Cortex of kidney (tissue), 1 donor: Measurements from ENCODE around the gene VCL.
"Not testable (repeated sequence)": the region's sequence is repeated elsewhere in the genome, so short reads cannot be mapped to it uniquely, and the experiment has no call there.

ENCODE experiments used
- DNase-seq: peaks from one replicate; lab custom pipeline; 2025; lab: John Stamatoyannopoulos, UW

VCL gene

DNA sequence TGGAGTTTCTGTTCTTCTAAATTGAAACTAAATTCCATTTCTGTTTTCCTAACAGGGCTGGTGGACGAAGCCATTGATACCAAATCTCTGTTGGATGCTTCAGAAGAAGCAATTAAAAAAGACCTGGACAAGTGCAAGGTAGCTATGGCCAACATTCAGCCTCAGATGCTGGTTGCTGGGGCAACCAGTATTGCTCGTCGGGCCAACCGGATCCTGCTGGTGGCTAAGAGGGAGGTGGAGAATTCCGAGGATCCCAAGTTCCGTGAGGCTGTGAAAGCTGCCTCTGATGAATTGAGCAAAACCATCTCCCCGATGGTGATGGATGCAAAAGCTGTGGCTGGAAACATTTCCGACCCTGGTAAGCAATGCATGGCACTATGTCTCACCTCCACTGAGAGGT is 107.1 kb downstream of the VCL start:
- no peak for DNase-seq

DNA sequence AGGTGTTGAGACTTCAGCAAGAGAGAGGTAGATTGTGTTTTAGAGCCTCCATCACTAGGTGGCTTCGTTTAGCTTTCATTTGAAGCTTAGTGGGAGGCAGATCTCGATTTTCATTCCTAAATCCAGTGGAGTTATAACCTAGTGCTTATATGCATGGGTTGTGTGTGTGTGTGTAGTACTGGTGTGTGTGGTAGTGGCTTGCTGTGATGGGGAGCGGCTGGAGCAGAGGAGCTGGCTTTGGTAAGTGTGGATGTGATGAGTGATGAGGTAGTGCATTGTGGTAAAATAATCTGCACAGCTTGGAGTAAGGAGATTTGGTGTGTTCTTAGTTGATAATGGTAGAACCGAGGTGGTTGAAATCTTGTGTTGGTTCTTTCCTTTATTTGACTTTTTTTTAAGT is 109.5 kb downstream of the VCL start:
- no peak for DNase-seq

DNA sequence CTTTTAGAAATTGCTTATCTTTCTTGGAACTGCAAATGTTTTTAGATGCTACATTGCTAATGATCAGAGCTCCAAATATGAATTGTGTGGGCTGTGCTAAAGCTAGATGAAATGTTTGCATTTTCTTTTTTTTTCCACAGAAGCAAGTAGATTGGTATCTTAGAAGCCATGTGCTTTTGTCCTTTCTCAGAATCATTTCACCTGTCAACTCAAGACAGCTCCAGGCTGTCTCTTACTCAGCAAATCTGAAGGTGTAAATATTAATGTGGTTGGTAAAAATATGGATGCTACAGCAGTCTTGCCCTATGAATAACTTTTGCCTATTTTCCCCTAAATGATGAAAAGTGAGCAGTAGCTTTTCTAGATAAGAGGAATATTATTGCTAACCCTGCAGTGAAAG is 111.5 kb downstream of the VCL start:
- no peak for DNase-seq

DNA sequence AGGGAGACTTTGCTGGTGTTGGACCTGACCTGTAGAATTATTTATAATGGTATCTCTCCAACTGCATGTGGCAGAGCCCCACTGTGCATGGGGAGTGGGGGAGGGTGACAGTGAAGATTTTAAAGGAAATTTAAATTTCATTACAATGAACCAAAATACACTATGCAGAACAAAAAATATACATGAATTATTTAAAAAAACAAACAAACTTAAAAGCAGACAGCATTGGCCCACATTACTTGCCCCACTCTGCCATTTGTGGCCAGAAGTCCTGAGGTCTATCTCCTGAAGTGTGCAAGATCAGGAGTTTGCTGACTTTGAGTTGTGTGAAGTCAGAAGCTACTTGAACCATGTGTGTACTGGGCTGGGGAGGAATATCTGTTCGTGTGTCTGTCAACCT is 112.2 kb downstream of the VCL start:
- DNase-seq = no peak

DNA sequence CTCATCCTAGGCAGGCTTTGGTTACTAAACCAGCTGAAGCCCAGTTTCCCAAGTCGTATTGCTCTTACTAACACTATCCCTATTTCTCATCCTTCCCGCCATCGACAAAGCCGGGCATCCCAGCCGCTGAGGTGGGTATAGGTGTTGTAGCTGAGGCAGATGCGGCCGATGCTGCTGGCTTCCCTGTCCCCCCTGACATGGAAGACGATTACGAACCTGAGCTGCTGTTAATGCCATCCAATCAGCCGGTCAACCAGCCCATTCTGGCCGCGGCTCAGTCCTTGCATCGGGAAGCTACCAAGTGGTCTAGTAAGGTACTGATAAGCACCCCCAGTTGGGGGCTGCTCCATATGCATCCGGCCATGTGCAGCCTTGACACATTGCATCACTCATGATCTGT is 113.9 kb downstream of the VCL start:
- no peak for DNase-seq

DNA sequence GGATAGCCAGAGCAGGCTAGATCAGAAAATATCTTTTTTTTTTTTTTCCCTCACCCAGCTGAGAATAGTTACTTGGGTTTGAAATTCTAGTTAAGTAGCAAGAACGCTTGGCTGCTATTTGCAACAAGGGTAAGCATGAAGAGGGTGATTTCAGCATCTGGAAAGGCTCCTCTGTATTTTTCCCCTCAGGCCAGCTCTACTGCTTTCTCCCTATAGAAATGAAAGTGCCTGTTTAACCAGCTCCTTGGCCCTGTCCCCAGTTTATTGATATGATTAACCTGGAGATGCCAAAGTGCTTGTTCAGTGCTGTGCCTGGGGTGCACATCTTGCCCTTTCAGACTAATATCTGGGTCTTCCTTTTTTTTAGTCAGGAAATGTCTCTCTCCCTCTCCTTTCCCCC is 115.6 kb downstream of the VCL start:
- no peak for DNase-seq

DNA sequence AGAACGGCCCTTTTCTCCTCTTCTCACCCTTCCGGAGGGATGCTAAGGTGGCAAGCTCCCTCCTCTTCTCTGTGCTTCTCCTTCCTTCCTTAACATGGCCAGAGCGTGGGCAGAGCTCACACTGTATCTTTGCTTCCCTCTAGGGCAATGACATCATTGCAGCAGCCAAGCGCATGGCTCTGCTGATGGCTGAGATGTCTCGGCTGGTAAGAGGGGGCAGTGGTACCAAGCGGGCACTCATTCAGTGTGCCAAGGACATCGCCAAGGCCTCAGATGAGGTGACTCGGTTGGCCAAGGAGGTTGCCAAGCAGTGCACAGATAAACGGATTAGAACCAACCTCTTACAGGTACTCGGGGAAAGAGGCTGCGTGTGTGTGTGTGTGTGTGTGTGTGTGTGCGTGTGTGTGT is 116.1 kb downstream of the VCL start:
- no peak for DNase-seq

DNA sequence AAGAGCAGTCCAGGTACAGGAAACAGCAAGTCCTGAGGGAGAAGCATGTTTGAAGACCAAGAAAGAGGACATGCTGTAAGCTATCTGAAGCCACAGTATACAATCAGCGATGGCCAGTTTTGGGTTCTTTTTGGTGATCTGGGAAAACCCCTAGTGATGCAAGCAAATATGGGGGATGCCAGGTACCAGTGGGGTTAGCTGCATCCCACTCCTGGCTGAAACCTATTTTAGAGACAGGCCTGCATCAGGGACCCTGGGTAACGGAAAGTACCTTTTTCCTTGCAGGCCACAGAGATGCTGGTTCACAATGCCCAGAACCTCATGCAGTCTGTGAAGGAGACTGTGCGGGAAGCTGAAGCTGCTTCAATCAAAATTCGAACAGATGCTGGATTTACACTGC is 119.8 kb downstream of the VCL start:
- DNase-seq = no peak

DNA sequence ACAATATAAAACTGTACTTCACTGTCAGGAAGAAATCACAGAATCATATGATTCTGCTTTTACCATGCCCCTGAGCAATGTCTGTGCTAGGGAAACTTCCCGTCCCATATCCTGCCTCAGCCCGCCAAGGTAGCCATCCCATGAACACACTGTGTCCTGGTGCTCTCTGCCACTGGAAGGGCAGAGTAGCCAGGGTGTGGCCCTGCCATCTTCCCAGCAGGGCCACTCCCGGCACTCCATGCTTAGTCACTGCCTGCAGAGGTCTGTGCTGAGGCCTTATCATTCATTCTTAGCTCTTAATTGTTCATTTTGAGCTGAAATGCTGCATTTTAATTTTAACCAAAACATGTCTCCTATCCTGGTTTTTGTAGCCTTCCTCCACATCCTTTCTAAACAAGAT is 120.9 kb downstream of the VCL start:
- no peak for DNase-seq

DNA sequence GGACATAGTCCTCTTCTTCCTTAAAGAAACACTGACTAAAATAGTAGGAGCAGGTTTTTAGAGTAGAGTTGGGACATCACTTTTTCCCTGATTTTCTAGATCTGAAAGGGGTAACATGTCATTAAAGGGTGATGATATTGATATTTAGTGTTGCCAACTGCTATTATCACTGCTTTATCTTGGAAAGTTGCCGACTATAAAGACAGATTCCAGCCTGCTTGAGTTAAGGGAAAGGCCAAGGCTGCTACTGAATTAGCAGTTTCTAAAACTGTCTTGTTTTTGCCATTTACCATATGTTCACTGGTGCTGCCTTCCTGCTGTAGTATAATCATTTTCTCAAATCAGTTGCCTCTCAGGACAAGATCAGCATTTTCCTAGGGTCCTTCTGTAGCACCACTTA is 123.0 kb downstream of the VCL start:
- DNase-seq = no peak

DNA sequence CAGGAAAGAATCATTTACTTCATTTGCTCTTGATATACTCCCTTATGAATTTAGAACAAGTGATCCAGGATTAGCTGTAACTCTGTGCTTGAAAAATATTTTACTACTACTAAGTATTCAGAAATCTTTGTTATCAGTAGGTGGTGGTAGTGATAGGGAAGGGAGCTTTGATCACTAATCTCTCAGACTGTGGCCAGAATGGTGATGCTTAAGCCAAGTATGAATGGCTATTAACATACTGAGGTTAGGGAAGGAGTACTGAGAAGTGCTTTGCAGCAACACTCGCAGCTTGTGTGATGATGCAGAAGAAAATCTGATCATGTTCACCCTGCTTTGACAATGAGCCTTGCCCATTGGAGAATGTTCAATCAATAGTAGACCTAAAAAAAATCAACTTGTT is 123.5 kb downstream of the VCL start:
- DNase-seq = no peak

DNA sequence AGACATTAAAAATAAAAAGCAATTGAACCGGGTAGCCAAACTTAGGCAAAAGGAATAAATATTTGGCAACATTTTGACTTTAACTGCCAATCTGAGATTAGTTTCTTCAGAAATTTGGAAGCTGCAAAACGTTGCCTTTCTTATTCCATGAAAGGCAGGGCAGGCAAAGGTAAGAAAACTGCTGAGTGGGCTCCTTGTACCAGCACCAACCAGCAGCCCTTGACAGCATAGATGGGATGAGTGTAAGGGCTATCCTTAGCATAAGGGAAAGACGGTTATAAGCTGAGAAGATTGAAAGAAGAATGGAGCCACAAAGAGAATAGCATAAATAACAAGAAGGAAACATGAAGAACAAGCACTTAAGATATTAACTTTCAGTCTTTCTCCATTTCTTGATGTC is 124.1 kb downstream of the VCL start:
- no peak for DNase-seq

DNA sequence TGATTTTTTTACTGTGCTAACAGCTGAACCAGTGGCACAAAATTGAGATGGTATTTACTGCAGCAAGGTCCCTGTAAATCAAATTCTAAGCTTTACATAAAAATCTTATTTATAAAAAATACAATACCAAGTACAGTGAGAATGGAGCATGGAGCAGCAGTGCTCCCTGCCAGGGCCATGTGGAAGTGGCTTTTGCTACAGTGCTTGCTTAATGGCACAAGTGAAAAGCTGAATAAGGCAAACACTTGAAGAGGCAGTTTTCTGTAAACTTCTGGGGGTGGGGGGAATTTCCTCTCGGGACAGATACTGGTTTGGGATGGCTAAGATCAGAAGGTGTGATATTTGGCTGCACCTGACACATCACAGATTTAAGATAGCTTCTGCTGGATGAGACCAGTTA is 125.2 kb downstream of the VCL start:
- no peak for DNase-seq

DNA sequence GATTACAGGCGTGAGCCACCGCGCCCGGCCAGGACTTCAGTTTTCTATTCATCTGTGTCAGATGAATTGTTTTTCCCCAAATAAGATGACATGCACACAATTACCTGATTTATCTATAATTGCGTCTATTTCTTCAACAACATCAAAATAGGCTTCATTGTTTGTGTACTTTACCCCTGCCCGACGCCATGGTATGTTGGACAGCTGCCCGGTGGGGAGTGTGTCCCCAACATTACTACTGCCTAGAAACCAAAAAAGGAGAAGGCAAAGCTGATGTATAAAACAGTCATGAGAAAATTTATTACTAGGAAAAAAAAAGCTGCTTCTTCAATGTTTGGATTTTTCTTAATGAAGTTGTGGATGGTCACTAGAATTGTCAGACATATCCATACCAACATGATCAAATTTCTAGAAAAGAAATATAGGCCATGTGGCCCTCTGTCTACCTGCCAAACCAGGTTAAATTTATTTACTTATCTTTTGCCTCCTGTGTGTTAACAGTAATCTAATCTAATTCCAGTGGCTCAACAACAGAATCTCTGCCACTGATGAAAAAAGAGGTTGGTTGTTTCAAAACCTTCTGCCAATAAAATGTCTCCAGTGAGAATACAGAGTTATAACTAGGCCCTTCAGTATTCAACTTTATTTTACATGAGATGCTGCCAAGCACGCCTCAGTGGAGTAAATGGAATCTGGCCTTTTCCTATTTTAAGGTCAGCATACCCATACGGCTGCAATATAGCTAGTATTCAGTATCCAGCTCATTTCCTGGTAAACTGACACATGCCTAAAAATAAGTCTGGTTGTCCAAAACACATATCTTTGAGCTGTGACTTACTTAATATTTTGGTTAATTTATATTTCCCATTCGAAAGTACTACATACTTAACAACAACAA is 136.3 kb downstream of the VCL start:
- DNase-seq = no peak

DNA sequence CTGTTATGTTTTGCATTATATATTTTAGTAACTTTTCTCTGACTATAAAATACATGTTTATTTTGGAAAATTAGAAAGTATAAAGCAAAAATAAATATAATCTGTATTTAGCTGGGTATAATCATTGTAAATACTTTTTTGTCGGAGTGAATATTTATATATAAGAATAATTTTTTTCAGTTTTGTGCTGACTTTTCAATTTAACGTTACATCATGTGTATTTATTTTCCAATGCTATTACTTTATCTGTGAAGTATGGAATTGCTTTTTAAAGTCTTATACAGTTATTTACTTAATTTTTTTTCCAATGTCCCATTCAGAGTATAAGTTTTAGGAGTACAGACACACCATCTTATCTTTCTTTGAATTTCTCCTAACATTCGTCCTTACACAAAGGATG is 137.5 kb downstream of the VCL start:
- DNase-seq = no peak

DNA sequence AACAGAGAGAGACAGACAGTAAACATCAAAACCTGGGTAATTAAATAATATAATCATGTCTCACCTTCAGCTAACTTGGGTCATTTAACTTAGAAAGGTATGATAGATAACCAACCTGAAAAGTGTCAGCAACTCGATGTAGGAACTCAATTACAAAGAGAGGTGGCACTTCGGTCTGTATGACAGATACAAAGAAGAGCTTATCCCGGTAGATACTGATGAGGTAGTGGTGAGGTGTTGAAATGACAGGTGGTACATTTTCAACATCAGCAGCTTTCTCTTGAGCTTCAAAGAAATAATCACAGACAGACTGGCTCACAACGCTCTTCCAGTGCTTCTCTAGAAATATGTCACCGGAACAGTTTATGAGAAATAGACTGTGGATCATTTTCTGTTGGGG is 140.1 kb downstream of the VCL start:
- no peak for DNase-seq

DNA sequence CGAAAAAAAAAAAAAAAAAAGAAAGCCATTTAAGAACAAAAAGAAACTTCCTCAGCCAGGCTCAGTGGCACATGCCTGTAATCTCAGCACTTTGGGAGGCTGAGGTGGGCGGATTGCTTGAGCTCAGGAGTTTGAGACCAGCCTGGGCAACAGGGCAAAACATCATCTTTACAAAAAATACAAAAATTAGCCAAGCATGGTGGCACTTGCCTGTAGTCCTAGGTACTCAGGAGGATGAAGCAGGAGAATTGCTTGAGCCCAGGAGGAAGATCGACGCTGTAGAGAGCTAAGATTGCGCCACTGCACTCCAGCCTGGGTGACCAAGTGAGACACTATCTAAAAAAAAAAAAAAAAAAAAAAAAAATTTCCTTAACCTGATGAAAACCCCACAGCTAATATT is 140.7 kb downstream of the VCL start:
- DNase-seq = not testable (repeated sequence)

DNA sequence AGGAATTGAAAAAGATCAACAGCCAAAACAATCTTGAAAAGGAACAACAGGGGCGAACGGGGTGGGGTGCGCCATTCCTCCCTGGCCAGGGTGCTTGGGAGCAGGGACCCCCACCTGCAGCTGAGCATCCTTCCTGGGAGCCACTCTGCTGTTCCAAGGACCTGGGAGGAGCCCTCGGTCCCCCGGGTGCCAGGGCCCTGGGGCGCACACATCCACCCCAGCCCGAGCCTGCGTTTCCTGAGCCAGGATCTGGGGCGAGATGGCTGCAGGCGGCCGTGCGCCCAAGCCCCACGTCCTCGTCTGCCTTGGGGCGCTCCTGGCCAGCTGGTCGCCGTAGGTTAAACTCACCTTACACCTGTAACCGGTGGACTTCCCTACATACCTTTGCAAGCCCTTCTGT is 142.1 kb downstream of the VCL start:
- DNase-seq = no peak

DNA sequence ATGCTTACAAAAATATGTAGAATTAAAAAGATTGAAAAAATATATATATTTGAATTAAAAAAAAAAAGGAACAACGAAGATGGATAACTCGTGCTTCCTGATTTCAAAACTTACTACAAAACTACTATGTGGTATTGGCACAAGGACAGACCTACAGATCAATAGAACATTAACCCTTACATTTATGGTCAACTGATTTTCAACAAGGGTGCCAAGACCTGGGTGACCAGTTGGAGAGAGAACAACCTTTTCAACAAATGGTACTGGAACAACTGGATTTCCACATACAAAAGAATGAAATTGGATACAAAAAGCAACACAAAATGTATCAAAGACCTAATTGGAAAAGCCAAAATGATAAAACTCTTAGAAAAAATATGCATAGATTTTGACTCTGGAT is 142.6 kb downstream of the VCL start:
- no peak for DNase-seq

DNA sequence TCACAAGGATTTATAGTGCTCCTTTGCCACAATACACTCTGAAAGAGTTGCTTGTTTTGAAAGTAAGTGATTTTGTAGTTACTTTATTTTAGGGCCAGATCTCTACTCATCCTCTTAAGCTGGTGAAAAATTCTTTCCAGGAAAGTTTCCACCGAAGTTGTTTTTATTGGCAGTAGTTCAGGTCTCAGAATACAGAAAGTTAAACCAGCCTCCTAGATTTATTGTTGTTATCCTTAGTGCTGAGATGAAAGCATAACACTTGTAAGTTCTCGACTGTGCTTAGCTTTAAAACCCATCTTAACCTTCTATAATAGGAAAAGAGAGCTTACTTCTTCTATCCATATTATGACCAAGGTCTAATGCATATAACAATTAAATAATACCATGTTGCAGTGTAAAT is 147.2 kb downstream of the VCL start:
- DNase-seq = no peak

DNA sequence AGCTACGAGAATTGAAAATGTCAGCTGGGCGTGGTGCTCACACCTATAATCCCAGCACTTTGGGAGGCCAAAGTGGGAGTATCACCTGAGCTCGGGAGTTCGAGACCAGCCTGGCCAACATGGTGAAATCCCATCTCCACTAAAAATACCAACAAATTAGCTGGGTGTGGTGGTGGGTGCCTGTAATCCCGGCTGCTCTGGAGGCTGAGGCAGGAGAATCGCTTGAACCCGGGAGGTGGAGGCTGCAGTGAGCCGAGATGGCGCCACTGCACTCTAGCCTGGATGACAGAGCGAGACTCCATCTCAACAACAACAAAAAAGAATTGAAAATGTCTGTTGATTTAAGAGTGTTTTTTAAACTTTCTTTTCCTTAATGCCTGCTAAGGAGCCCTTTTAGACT is 149.1 kb downstream of the VCL start:
- not testable (repeated sequence) for DNase-seq

DNA sequence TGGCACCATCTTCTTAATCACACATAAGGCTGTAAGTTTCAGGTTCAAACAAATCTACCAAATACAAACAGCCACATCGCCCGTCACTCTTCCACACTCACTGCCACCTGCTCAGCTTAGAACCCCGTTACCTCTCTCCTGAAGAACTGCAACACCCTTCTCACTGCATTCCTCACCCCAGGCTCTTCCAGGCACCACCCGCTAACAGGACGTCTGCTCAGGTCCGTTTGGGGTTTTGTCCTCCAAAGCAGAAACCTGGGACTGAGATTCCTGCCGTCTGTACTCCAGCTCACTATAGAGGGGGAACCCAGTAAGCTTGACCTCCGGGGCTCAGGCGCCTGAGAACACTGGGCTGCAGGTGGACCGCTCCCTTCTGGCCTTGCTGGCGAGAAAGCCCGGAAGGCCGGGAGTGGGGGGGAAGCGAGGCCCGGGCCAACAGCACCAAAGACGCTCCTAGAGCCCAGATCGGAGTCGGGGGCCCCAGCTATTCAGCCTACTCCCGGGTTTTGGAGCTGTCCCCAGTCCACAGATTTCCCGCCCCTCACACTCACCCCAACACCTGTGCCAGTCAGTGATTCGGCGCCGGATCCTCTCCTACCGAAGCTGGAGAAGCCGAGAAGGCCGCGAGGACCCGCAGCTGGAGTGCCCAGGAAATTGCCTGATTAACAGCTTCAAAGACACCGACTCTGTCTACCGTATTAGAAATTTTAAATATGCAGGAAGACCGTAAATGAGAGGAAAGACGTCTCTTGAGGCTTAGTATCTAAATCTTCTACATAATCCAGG is 152.5 kb downstream of the VCL start, which contains the start of gene AP3M1:
TSS of gene AP3M1 (minus strand) at position 625 of the 786 bp plus-strand sequence. CDS start 12,449 bp downstream, outside the sequence.
- no peak for DNase-seq
